Activated CD8-positive, alpha-beta memory T cell treated with anti-CD3 and anti-CD28 coated beads for 1 hour (primary cell): ENCODE results near the gene MYO3B.
"Not testable (repeated sequence)": the region's sequence is repeated elsewhere in the genome, so short reads cannot be mapped to it uniquely, and the experiment has no call there.

ENCODE experiments used
- DNase-seq, 2 donors: peaks; one replicate each; pipeline ENCODE4 v3.0.0-alpha.2; 2020; ENCODE audit warnings: low read depth in 1 of 2; ENCODE audit errors: extremely low read depth in 1 of 2

Gene MYO3B

GRCh38 chr2:170206805-170207407 is 29.0 kb downstream of the MYO3B start:
- DNase-seq: no peak

DNA sequence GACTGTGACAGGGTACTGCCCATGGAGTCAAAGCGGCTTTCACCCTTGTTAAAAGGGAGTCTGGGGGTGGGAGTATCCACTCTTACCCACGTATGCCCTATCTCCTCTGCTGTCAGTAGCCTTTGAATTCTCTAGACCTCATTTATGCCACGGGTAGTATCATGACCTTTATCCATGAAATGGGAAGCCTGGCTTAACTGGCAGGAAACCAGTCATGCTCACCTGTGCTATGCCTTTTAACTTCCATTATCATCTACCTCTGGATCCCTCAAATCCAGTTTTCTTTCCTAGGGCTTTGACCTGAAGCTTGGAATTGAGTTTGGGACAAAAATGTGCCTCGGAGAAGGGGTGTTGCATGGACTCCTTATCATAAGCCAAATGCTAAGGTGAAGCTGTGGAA is 30.0 kb downstream of the MYO3B start:
- DNase-seq: no peak

- no peak for DNase-seq
Observed at GRCh38 chr2:170208967-170209366, 31.0 kb downstream of the MYO3B start.

GRCh38 chr2:170212625-170213280 is 34.8 kb downstream of the MYO3B start:
- no peak for DNase-seq

DNA sequence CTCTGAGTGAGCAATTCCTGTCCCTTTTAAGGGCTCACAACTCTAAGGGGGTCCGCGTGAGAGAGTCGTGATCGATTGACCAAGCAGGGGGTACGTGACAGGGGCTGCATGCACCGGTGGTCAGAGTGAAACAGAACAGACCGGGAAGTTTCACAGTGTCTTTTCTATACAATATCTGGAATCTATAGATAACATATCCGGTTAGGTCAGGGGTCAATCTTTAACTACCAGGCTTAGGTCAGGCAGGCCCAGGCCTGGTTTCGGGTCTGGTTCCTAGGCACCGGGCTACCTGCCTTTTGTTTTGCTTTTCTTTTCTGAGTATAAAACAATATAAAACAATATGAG is 35.3 kb downstream of the MYO3B start:
- not testable (repeated sequence) for DNase-seq

DNA sequence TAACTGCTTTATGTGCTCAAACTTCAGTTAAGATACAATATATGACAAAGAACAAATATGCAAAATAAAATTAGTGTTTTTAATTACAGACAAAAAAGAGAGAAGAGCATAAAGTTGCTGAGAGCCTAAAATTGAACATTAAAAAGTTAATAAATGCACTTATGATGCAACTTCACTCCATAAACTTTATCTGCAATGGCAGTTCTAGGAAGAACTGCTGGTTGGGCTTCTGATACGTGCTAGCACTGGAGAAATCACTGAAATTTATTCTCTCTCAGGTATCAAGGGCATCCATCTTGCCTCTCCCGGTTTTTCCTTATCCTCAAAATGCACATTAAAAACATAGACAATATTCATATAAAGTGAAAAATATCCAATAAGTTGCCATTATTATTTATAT is 35.7 kb downstream of the MYO3B start:
- no peak for DNase-seq

DNA sequence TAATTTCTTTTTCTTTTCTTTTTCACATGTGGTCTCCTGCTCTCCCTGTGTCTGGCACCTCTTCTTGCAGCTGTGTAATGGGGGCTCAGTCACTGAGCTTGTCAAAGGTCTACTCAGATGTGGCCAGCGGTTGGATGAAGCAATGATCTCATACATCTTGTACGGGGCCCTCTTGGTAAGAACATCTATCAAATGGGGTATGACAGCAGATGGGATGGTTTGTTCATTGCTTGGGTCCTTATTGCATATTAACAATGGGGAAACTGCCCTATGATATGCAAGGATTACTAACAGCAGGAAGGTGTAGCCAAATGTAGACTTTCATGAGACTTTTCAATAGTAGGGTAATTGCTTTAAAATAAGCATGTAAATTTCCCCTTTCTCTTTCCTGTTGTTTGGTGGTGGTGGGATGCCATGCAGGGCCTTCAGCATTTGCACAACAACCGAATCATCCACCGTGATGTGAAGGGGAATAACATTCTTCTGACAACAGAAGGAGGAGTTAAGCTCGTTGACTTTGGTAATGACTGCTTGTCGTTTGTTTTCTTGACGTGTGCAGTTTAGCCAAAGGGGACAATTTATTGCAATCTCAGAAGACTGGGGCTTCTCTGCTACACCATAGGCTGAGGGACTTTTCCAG is 36.5 kb downstream of the MYO3B start:
- DNase-seq: no peak

GRCh38 chr2:170215021-170215420 is 37.1 kb downstream of the MYO3B start:
- DNase-seq: no peak

GRCh38 chr2:170216428-170216827 is 38.5 kb downstream of the MYO3B start:
- DNase-seq: no peak

DNA sequence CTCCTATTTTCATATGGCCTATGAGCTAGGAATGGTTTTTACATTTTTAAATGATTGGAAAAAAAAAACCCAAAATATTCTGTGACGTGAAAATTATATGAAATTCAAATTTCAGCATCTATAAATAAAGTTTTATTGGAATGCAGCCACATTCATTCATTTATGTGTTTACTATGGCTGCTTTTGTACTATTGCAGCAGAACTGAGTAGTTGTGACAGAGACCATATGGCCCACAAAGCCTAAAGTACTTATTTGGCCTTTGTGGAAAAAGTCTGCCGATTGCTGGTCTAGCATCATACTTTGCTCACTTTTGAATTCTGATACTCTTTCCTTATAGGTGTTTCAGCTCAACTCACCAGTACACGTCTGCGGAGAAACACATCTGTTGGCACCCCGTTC is 39.0 kb downstream of the MYO3B start:
- no peak for DNase-seq

DNA sequence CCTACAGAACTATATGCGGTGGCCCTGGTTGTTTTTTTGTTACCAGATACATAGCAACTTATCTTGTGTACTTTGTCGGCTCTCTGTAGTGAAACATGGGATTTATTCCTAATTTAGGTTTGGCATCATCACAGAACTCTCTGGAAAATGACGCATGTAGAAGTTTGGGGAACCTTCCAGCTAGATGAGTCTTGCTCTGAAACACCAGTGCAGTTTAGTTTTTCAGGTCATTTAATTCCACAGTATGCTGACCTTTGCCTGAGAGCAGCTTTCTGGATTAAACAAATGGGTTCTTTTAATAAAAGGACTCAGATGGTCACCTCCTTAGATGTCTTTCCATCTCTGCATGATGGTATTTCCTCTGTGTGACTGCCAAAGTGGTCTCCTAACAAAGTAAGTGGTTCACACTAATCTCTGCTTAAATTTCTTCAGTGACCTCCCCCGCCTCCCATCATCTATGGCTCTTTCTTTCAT is 39.9 kb downstream of the MYO3B start:
- DNase-seq: no peak

GRCh38 chr2:170218456-170218855 is 40.5 kb downstream of the MYO3B start:
- no peak for DNase-seq

DNA sequence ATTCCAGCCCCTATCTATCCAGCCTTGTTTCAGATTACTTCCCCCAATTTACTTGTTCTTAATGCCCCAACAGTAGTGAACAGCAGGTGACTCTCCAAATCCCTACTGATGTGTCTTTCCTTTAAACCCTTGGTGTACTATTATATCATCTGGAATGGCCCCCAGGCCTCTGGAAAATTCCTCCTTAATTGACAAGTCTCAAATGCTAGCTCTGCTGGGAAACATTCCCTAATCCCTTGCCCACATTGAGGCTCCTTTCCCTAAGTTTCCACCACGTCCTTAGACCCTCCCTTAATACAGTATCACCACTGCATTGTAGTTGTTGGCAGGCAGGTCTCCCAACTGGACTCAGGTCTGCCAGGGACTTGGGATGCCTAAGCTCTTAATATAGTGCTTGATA is 41.0 kb downstream of the MYO3B start:
- DNase-seq: no peak

DNA sequence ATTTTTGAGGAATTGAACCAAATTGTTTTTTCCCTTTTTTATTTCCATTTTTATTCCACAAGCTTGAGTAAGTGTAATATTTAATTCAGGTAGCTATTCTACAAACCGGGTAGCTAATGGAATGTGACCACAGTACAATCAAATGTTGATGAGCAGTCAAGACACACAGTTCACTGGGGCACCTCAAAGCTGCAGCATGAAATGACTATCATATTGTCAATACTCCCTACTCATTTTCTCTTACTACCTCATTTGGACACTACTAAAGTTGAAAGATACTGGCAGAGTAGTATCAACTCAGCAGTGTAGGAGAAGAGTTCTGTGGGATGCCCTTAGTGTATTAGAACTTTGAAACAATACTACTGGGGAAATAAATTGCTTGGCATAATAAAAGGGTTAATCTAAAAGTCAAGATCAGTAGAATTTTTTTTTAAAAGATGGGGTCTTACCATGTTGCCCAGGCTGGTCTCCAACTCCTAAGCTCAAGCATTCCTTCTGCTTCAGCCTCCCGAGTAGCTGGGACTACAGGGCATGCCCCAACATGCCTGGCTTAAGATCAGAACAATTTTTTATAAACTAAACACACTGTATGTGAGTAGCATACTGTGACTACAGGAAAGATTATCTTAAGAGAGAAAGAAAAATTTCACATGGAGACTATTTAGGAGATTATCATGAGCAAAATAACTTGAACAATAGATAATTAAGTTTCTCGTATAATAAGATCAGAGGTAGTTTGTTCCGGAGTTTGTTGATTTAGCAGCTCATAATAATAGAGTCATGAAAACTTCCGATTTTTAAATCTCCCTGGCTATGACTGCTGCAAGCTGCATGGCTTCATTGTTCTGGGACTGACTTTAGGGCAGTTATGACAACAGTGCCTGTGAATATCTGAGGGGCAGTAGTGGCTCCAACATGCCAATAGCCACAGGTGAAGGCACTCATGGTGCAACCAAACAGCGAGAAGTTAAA is 43.7 kb downstream of the MYO3B start:
- DNase-seq: no peak

DNA sequence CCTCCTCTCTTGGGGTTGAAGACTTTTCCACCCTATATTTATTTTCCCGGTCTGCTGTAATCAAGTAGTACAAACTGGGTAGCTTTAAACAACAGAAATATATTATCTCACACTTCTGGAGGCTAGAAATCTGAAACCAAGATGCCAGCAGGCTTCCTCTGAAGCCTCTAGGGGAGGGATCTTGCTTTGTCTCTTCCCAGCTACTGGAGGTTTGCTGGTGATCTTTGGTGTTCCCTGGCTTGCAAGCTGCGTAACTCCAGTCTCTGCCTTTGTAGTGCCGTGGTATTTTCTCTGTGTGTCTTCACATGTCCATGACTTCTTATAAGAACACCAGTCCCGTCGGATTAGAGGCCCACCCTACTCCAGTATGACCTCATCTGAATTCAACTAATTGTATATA is 44.4 kb downstream of the MYO3B start:
- DNase-seq: no peak

DNA sequence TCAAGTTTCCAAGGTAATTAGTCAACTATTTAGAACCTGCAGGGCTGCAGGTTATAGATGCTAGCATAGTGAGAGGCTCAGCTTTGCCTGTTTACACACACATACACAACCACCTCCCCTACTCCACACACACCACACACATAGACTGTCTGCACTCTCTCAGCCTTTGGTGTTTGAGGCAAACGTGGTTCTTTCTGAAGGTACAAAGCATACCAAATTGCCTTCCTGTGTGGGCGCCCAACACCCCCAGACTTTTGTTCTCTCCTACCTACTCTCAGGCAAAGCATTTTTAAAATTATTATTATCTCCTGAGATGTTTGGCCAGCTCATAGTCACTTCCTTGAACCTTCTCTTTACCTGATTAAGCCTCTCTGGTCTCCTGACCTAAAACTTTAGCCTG is 44.9 kb downstream of the MYO3B start:
- DNase-seq: no peak

GRCh38 chr2:170224692-170225294 is 46.8 kb downstream of the MYO3B start:
- DNase-seq: no peak

DNA sequence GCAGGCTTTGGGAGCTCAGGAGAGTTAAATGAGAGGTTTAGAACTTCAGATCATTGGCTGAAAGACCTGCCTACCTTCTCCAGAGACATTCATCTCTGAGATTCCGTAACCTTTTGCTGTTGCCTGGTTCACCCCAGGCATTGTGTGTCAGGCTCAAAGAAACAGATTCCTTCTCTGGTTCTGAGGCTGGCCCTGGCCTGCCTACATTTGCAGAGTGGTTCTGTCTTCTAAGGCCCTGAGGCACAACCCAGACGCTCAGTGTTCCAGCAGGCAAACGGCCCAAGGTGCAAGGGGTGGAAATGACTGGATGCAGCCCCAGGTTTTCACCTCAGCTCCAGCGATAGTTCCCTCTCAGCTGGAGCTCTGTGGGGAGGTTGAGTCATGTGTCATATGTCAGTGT is 48.3 kb downstream of the MYO3B start:
- DNase-seq: no peak

- DNase-seq: no peak
Observed at GRCh38 chr2:170227507-170227947, 49.6 kb downstream of the MYO3B start.

DNA sequence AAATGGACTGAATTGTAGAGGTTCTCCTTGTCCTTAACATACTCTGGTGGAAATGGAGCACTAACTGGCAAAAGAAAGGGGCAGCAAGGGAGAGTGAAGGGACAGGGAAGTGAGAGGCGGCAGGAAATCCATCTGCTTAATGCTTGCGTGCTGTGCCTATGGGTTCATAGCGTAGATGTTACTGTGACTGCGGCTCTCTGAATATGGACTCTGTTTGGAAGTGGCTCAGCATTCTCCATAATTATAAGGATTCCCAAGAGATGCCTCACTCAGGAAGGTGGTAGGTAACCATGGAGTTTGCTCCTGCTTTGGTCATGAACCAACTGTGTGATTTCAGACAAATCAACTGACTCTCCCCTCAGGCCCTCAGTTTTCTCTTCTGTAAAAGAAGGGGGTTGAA is 50.0 kb downstream of the MYO3B start:
- DNase-seq: no peak

- no peak for DNase-seq
Observed at GRCh38 chr2:170228429-170228828, 50.5 kb downstream of the MYO3B start.
